Tibial nerve (tissue), 4 donors: ENCODE measurements around the gene STOM.

Experiments used
- CTCF ChIP-seq, 5 experiments: fragments of 200-600 bp in 3 of 5; fragments of 450-650 bp in 2 of 5; sonication (generic) in 3 of 5; IDR thresholded peaks; one replicate each; pipeline ENCODE4 v1.5.1; 2016 to 2019; ENCODE audit warnings: antibody characterized with exemption in 5 of 5, mild to moderate bottlenecking in 3 of 5, moderate library complexity in 2 of 5
- EP300 ChIP-seq, 2 donors: sonication (generic); formaldehyde crosslinking; IDR thresholded peaks; one replicate each; pipeline ENCODE4 v1.6.1; 2017; ENCODE audit warnings: antibody characterized with exemption in 2 of 2, mild to moderate bottlenecking in 1 of 2
- POLR2A ChIP-seq, 2 donors: fragments of 450-650 bp; IDR thresholded peaks; one replicate each; pipeline ENCODE4 v1.6.1; 2017; ENCODE audit warnings: antibody characterized with exemption in 2 of 2, mild to moderate bottlenecking in 2 of 2, moderate library complexity in 2 of 2

- TF ChIP-seq CTCF (IDR thresholded peaks at IDR 0.05) (no peak), POLR2A (IDR thresholded peaks at IDR 0.05) (no peak), EP300 (IDR thresholded peaks at IDR 0.05) (no peak)
These were observed 21.0 kb downstream of the STOM start for GRCh38 chr9:121349009-121349408.
